LNCAP (cell line): ENCODE measurements around the gene OSBPL8.

Experiments used
- TF ChIP-seq, protein P1 (sequence below): fragments of 450-650 bp; IDR thresholded peaks from 2 replicates; pipeline ENCODE4 v1.5.1; 2017; ENCODE audit warnings: mild to moderate bottlenecking

Gene OSBPL8

GRCh38 chr12:76366163-76366562 lies 193.4 kb downstream of the OSBPL8 start:
- TF ChIP-seq, protein P1, sequence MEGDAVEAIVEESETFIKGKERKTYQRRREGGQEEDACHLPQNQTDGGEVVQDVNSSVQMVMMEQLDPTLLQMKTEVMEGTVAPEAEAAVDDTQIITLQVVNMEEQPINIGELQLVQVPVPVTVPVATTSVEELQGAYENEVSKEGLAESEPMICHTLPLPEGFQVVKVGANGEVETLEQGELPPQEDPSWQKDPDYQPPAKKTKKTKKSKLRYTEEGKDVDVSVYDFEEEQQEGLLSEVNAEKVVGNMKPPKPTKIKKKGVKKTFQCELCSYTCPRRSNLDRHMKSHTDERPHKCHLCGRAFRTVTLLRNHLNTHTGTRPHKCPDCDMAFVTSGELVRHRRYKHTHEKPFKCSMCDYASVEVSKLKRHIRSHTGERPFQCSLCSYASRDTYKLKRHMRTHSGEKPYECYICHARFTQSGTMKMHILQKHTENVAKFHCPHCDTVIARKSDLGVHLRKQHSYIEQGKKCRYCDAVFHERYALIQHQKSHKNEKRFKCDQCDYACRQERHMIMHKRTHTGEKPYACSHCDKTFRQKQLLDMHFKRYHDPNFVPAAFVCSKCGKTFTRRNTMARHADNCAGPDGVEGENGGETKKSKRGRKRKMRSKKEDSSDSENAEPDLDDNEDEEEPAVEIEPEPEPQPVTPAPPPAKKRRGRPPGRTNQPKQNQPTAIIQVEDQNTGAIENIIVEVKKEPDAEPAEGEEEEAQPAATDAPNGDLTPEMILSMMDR = no peak

- TF ChIP-seq, protein P1 = no peak
Measured at GRCh38 chr12:76360316-76360715, 199.3 kb downstream of the OSBPL8 start.

- TF ChIP-seq, protein P1 = no peak
Measured at GRCh38 chr12:76356071-76356470, 203.5 kb downstream of the OSBPL8 start.

- TF ChIP-seq, protein P1 = peak; percentile 65
Measured at GRCh38 chr12:76348079-76348901, 211.3 kb downstream of the OSBPL8 start, which contains the start of gene BBS10. TSS of gene BBS10 (minus strand) at chr12:76348415. CDS start at chr12:76348358, 57 bp downstream.

DNA sequence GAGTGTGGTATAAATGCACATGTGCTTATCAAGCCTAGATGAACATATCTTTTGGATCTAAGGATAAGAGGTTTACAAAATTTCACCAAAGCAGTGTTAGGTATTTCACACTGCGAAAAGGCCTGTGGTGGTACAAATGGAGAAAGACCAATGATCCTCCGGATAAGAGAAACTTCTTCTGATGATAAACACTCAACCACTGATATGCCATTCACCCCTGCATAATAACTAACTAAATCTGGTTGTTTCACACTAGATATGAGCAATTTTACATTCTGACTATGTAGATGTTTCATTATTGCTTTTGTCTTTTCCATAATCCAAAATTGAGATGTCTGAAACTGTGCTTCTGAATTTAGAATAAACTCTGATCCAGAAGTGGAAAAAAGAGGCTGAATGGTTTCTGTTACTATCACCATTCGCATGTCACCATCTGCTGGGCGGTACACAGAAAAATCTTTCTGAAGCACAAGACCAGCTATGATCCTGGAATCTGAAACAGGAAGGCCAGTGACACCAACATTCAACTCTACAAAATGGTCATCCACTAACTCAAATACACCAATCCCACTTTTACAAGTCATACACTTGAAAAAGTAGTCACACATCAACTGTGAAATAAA lies 212.7 kb downstream of the OSBPL8 start:
- TF ChIP-seq, protein P1 = peak; percentile 54; the same call in 1 of the 2 replicates

GRCh38 chr12:76346236-76346635 lies 213.3 kb downstream of the OSBPL8 start:
- TF ChIP-seq, protein P1 = no peak

DNA sequence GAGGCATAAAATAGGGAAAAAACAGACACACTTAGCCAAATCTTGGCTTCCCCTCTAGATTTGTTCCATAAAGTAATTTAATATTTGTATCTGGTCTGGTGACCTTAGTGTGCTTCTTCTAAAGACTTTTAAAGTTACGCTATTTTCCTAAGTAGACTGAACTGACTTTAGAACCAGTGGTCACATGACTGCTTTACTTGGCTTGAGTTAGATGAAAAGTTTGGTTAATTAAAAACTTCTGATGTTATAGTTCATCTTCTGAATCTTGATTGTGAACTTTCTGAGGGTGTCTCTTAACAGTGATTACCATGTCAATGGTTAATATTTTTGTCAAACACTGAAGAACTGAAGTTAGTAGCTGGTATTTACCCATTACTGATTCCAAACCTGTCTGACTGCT lies 214.0 kb downstream of the OSBPL8 start:
- TF ChIP-seq, protein P1 = no peak
